SU-DHL-6 (cell line): ENCODE data around the gene CISD1.

Source experiments
- H2AFZ ChIP-seq: fragments of 200-600 bp; sonication (generic); 2 replicates; pipeline ENCODE4 v1.6.1; 2014; ENCODE audit warnings: low read depth, mild to moderate bottlenecking, moderate library complexity, mixed read lengths, antibody characterized with exemption, low read length; ENCODE audit not compliant: severe bottlenecking
- H3F3A ChIP-seq: fragments of 200-600 bp; shearing (Covaris generic); 2 replicates; pipeline ENCODE4 v1.6.0; 2016; ENCODE audit warnings: antibody characterized with exemption, mild to moderate bottlenecking; ENCODE audit not compliant: insufficient read depth
- H3K27ac ChIP-seq: fragments of 200-600 bp; sonication (generic); 2 replicates; pipeline ENCODE4 v1.5.1; 2016; ENCODE audit warnings: low read depth, mild to moderate bottlenecking, low read length, moderate library complexity, mixed read lengths
- H3K27me3 ChIP-seq: fragments of 200-600 bp; sonication (generic), shearing (Covaris generic); 2 replicates; pipeline ENCODE4 v1.6.0; 2014; ENCODE audit warnings: mild to moderate bottlenecking, low read length
- H3K36me3 ChIP-seq: fragments of 200-600 bp; sonication (generic); 2 replicates; pipeline ENCODE4 v1.6.1; 2014; ENCODE audit warnings: mild to moderate bottlenecking, low read length, mixed read lengths
- H3K4me2 ChIP-seq: fragments of 300-600, 200-600 bp; shearing (Covaris generic), sonication (generic); 2 replicates; pipeline ENCODE4 v1.6.0; 2014; ENCODE audit warnings: low read length, low read depth, mild to moderate bottlenecking; ENCODE audit not compliant: poor library complexity, severe bottlenecking
- H3K4me3 ChIP-seq: fragments of 200-600 bp; sonication (generic); 2 replicates; pipeline ENCODE4 v1.5.1; 2014; ENCODE audit warnings: antibody characterized with exemption, low read length, mild to moderate bottlenecking, mixed read lengths; ENCODE audit not compliant: insufficient read depth, poor library complexity, severe bottlenecking
- H3K79me2 ChIP-seq: fragments of 200-600 bp; sonication (generic); 2 replicates; pipeline ENCODE4 v1.6.1; 2014; ENCODE audit warnings: mild to moderate bottlenecking, low read length, moderate library complexity; ENCODE audit not compliant: insufficient read depth
- H3K9ac ChIP-seq: fragments of 200-600 bp; sonication (generic); 2 replicates; pipeline ENCODE4 v1.7.0; 2014; ENCODE audit warnings: mild to moderate bottlenecking, low read length
- H3K9me2 ChIP-seq: fragments of 200-600 bp; sonication (generic); replicated peaks from 2 replicates; pipeline ENCODE4 v1.6.1; 2014; ENCODE audit warnings: low read length; ENCODE audit not compliant: insufficient read depth
- H3K9me3 ChIP-seq: fragments of 200-600 bp; sonication (generic); 2 replicates; pipeline ENCODE4 v1.6.1; 2014; ENCODE audit warnings: low read length, mixed read lengths; ENCODE audit not compliant: insufficient read depth
- H4K20me1 ChIP-seq: fragments of 200-600 bp; sonication (generic); 2 replicates; pipeline ENCODE4 v1.6.1; 2014; ENCODE audit warnings: low read depth, mild to moderate bottlenecking, antibody characterized with exemption, low read length, moderate library complexity, mixed read lengths
- EZH2phosphoT487 ChIP-seq: fragments of 200-600 bp; sonication (generic), shearing (Covaris generic); conservative IDR thresholded peaks from 2 replicates; pipeline ENCODE4 v1.6.1; 2018; ENCODE audit warnings: mild to moderate bottlenecking, antibody characterized with exemption, low read length, moderate library complexity, mixed read lengths
- TF ChIP-seq, protein P1 (sequence below): fragments of 200-600 bp; sonication (generic); IDR thresholded peaks from one replicate; pipeline ENCODE4 v1.5.1; 2017; ENCODE audit warnings: antibody characterized with exemption, mild to moderate bottlenecking, low read length, moderate library complexity; ENCODE audit not compliant: insufficient read depth, poor library complexity, severe bottlenecking

CISD1 gene

DNA sequence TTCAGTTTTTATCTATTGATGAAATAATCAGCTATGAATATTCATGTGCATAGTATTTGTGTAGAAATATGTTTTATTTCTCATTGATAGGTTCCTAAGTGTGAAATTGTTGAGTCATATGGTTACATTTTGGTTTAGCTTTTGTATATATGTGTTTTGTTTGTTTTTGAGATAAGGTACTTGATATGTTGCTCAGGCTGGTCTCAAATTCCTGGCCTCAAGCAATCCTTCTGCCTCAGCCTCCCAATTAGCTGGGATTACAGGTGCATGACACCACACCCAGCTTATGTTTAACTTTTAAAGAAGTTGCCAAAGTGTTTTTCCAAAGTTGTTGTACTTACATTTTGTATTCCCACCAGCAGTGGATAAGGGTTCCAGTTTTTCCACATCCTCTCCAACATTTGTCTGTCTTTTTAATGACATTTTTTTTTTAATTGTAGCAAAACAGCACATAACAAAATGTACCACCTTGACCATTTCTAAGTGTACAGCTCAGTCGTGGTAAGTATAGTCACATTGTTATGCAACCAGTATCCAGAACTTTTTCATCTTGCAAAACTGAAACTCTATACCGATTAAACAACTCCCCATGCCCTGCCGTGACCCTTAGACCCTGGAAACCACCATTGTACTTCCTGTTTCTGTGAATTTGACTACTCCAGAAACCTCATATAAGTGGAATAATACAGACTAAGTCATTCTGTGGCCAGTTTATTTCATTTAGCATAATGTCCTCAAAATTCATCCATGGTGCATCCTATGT is 53.3 kb downstream of the CISD1 start:
- TF ChIP-seq, protein P1, sequence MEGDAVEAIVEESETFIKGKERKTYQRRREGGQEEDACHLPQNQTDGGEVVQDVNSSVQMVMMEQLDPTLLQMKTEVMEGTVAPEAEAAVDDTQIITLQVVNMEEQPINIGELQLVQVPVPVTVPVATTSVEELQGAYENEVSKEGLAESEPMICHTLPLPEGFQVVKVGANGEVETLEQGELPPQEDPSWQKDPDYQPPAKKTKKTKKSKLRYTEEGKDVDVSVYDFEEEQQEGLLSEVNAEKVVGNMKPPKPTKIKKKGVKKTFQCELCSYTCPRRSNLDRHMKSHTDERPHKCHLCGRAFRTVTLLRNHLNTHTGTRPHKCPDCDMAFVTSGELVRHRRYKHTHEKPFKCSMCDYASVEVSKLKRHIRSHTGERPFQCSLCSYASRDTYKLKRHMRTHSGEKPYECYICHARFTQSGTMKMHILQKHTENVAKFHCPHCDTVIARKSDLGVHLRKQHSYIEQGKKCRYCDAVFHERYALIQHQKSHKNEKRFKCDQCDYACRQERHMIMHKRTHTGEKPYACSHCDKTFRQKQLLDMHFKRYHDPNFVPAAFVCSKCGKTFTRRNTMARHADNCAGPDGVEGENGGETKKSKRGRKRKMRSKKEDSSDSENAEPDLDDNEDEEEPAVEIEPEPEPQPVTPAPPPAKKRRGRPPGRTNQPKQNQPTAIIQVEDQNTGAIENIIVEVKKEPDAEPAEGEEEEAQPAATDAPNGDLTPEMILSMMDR: no peak
- TF ChIP-seq EZH2phosphoT487: no peak
- Histone ChIP-seq H4K20me1 (no peaks in the 10 kb centered on the region), H3K4me2 (no peak overlapping the region), H2AFZ (no peak overlapping the region), H3K27me3 (no peaks in the 10 kb centered on the region), H3K27ac (no peak overlapping the region), H3K9me2 (no peaks in the 10 kb centered on the region), H3K9me3 (no peaks in the 10 kb centered on the region), H3F3A (no peaks in the 10 kb centered on the region), H3K4me3 (no peak overlapping the region), H3K9ac (no peak overlapping the region), H3K36me3 (no peaks in the 10 kb centered on the region), H3K79me2 (no peaks in the 10 kb centered on the region)

DNA sequence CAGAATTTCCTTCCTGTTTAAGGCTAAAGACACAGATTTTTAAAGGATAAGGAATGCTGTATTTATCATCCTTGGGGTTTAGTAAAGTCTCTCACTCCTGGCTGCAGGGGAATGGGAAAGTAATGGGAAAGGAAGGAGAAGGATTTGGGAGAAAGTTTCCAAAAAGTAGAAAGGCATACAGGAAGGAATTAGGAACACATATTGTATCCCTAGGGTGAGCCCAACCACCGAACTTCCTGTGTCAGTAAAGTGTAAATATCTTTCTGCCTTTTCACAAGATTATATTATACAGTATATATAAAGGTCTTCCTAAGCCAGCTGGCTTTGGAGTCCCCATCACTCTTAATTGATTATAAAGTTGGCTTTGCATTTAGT is 53.9 kb downstream of the CISD1 start:
- no peak for TF ChIP-seq EZH2phosphoT487
- TF ChIP-seq, protein P1: no peak
- Histone ChIP-seq H3K36me3 (no peaks in the 10 kb centered on the region), H3K79me2 (no peaks in the 10 kb centered on the region), H3K27me3 (no peaks in the 10 kb centered on the region), H3K9ac (no peak overlapping the region), H3K4me3 (no peak overlapping the region), H3K4me2 (no peak overlapping the region), H3K9me2 (no peaks in the 10 kb centered on the region), H4K20me1 (no peaks in the 10 kb centered on the region), H2AFZ (no peak overlapping the region), H3K27ac (no peak overlapping the region), H3F3A (no peaks in the 10 kb centered on the region), H3K9me3 (no peaks in the 10 kb centered on the region)

DNA sequence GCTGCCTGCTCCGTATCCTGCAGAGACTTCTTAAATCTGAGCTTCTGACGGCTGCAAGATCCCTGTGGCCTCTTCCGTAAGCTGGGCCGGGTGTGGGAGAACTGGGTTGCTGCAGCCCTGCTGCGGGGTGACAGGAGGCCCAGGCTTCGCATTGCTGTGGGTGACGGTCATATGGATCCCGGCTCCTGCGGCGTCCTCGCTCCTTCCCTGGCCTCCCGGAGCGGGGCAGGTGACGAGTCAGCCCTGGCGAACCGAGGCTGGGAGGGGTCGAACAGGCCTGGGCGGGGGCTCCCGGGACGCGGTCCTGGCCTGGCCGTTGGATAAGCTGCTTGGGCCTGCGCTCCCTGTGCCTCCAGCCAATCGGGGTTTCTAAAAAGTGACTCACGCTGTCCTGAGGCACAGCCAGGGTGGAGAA is 58.0 kb downstream of the CISD1 start:
- Histone ChIP-seq H3K36me3 (no peaks in the 10 kb centered on the region), H3K27me3 (no peaks in the 10 kb centered on the region), H3K9ac (no peak overlapping the region), H3K79me2 (no peaks in the 10 kb centered on the region), H3K9me3 (no peaks in the 10 kb centered on the region), H3K9me2 (no peaks in the 10 kb centered on the region), H3F3A (no peaks in the 10 kb centered on the region), H4K20me1 (no peaks in the 10 kb centered on the region), H3K4me3 (no peak overlapping the region), H2AFZ (no peak overlapping the region), H3K4me2 (no peak overlapping the region), H3K27ac (no peak overlapping the region)
- TF ChIP-seq, protein P1: no peak
- no peak for TF ChIP-seq EZH2phosphoT487
